IMR-90 (cell line): ENCODE measurements around the gene BCAS3. TPM values are rescaled to one million over a fixed set of nuclear protein-coding genes. Genes with fewer than 3 reads are reported as not detected.

Source experiments
- ATAC-seq: fragments of 200-7000 bp; cut with Tn5 transposase; 2 replicates; pipeline ENCODE4 v1.9.1; 2020; ENCODE audit warnings: low read depth, mild to moderate bottlenecking, moderate library complexity
- BruUV-seq: library from RNA; stranded (reverse); fragments of 400-500 nt; replicated peaks from 2 replicates; lab custom pipeline; 2021; lab: Mats Ljungman, UMichigan
- CTCF ChIA-PET: fragments of 300-600 bp; formaldehyde crosslinking; extraction: SDS; loops from one replicate; lab custom pipeline; 2021; ENCODE audit warnings: antibody characterized with exemption; lab: Yijun Ruan, JAX
- POLR2A ChIA-PET: fragments of 300-600 bp; sonication (Branson Sonifier 250); formaldehyde crosslinking; loops from one replicate; lab custom pipeline; 2022; ENCODE audit warnings: antibody characterized with exemption; ENCODE audit not compliant: unreplicated experiment; lab: Charles Lee
- DNase-seq: peaks from one replicate; pipeline ENCODE4 v3.0.0; 2013
- H2AFZ ChIP-seq: replicated peaks from 2 replicates; pipeline ENCODE3; 2013; ENCODE audit warnings: low read length, mild to moderate bottlenecking; ENCODE audit not compliant: poor library complexity
- H2AK5ac ChIP-seq: 2 replicates; pipeline ENCODE4 v1.6.1; 2013; ENCODE audit warnings: low read depth, low read length, inconsistent platforms
- H2AK9ac ChIP-seq: replicated peaks from 2 replicates; pipeline ENCODE3; 2013; ENCODE audit warnings: mild to moderate bottlenecking, low read depth, low read length, moderate library complexity; ENCODE audit not compliant: poor library complexity
- H2BK120ac ChIP-seq: 2 replicates; pipeline ENCODE4 v1.6.1; 2013; ENCODE audit warnings: low read depth, low read length, inconsistent platforms
- H2BK15ac ChIP-seq: 3 replicates; pipeline ENCODE4 v1.6.1; 2013; ENCODE audit warnings: low read depth, low read length, inconsistent platforms
- H2BK20ac ChIP-seq: 2 replicates; pipeline ENCODE4 v1.6.1; 2013; ENCODE audit warnings: low read depth, mild to moderate bottlenecking, inconsistent platforms, low read length, moderate library complexity
- H2BK5ac ChIP-seq: 2 replicates; pipeline ENCODE4 v1.6.1; 2013; ENCODE audit warnings: mild to moderate bottlenecking, low read depth, low read length, inconsistent platforms; ENCODE audit not compliant: poor library complexity, severe bottlenecking
- H3K14ac ChIP-seq: replicated peaks from 2 replicates; pipeline ENCODE4 v1.6.1; 2013; ENCODE audit warnings: low read depth, low read length, inconsistent platforms
- H3K18ac ChIP-seq: 2 replicates; pipeline ENCODE4 v1.6.1; 2013; ENCODE audit warnings: low read depth, low read length, control low read depth
- H3K23ac ChIP-seq: 2 replicates; pipeline ENCODE4 v1.6.1; 2013; ENCODE audit warnings: low read depth, low read length, inconsistent platforms
- H3K27ac ChIP-seq: 2 replicates; pipeline ENCODE4 v1.5.1; 2013; ENCODE audit warnings: mild to moderate bottlenecking, control low read depth, low read length; ENCODE audit not compliant: insufficient read depth
- H3K27me3 ChIP-seq: 2 replicates; pipeline ENCODE4 v1.6.1; 2013; ENCODE audit warnings: low read length; ENCODE audit not compliant: control insufficient read depth, insufficient read depth
- H3K36me3 ChIP-seq: 2 replicates; pipeline ENCODE4 v1.6.1; 2013; ENCODE audit warnings: low read length, mixed read lengths; ENCODE audit not compliant: control insufficient read depth, insufficient read depth
- H3K4ac ChIP-seq: 2 replicates; pipeline ENCODE4 v1.6.1; 2013; ENCODE audit warnings: low read depth, low read length, inconsistent platforms
- H3K4me1 ChIP-seq: 2 replicates; pipeline ENCODE4 v1.6.1; 2013; ENCODE audit warnings: low read length, mixed read lengths; ENCODE audit not compliant: control insufficient read depth, insufficient read depth
- H3K4me2 ChIP-seq: 2 replicates; pipeline ENCODE4 v1.6.1; 2013; ENCODE audit warnings: low read depth, mild to moderate bottlenecking, control low read depth, low read length, moderate library complexity
- H3K4me3 ChIP-seq: 2 replicates; pipeline ENCODE4 v1.5.1; 2013; ENCODE audit warnings: low read depth, mild to moderate bottlenecking, control low read depth, low read length, moderate library complexity; ENCODE audit not compliant: insufficient read depth
- H3K56ac ChIP-seq: 2 replicates; pipeline ENCODE4 v1.6.1; 2013; ENCODE audit warnings: low read length, inconsistent platforms; ENCODE audit not compliant: insufficient read depth; ENCODE audit errors: extremely low read depth
- H3K79me1 ChIP-seq, 2 experiments: 2 replicates each; pipeline ENCODE4 v1.6.1; 2013; ENCODE audit warnings: low read length in 2 of 2, inconsistent platforms in 1 of 2, low read depth in 1 of 2
- H3K9ac ChIP-seq: 2 replicates; pipeline ENCODE4 v1.6.1; 2013; ENCODE audit warnings: low read depth, low read length, control low read depth
- H3K9me1 ChIP-seq: 2 replicates; pipeline ENCODE4 v1.6.1; 2013; ENCODE audit warnings: low read length, inconsistent platforms; ENCODE audit not compliant: insufficient read depth
- H3K9me3 ChIP-seq: 2 replicates; pipeline ENCODE4 v1.6.1; 2013; ENCODE audit warnings: low read length; ENCODE audit not compliant: control insufficient read depth, insufficient read depth
- H4K20me1 ChIP-seq: 2 replicates; pipeline ENCODE4 v1.6.1; 2013; ENCODE audit warnings: low read length, inconsistent platforms; ENCODE audit not compliant: insufficient read depth
- H4K5ac ChIP-seq: 2 replicates; pipeline ENCODE4 v1.6.1; 2013; ENCODE audit warnings: mild to moderate bottlenecking, low read depth, low read length, control low read depth
- H4K8ac ChIP-seq, 2 experiments: 2 replicates each; pipeline ENCODE4 v1.6.1; 2013; ENCODE audit warnings: low read depth in 2 of 2, low read length in 2 of 2, control low read depth in 1 of 2, inconsistent platforms in 1 of 2
- H4K91ac ChIP-seq: 2 replicates; pipeline ENCODE4 v1.6.1; 2013; ENCODE audit warnings: low read depth, low read length, inconsistent platforms; ENCODE audit not compliant: insufficient read depth
- BHLHE40 ChIP-seq: fragments of 150-350 bp; IDR thresholded peaks from 2 replicates; pipeline ENCODE4 v1.6.1; 2016; ENCODE audit warnings: mild to moderate bottlenecking, low read depth, low read length
- CEBPB ChIP-seq: IDR thresholded peaks from 2 replicates; pipeline ENCODE4 v1.6.1; 2012; ENCODE audit warnings: low read depth, low read length, improper control_type of control experiment
- CHD1 ChIP-seq: IDR thresholded peaks from 2 replicates; pipeline ENCODE4 v1.6.1; 2012; ENCODE audit warnings: low read depth, low read length, improper control_type of control experiment
- CTCF ChIP-seq: conservative IDR thresholded peaks from 2 replicates; pipeline ENCODE4 v1.5.1; 2012; ENCODE audit warnings: mild to moderate bottlenecking, low read depth, low read length, improper control_type of control experiment
- ELK1 ChIP-seq: fragments of 150-350 bp; IDR thresholded peaks from 2 replicates; pipeline ENCODE4 v1.6.1; 2016; ENCODE audit warnings: low read depth, mild to moderate bottlenecking, low read length, moderate library complexity, borderline replicate concordance
- MAZ ChIP-seq: IDR thresholded peaks from 2 replicates; pipeline ENCODE4 v1.6.1; 2012; ENCODE audit warnings: low read depth, mild to moderate bottlenecking, low read length, improper control_type of control experiment, moderate library complexity, borderline replicate concordance
- MXI1 ChIP-seq: IDR thresholded peaks from 2 replicates; pipeline ENCODE4 v1.6.1; 2012; ENCODE audit warnings: low read depth, mild to moderate bottlenecking, low read length, moderate library complexity, borderline replicate concordance
- NFE2L2 ChIP-seq: fragments of 150-350 bp; IDR thresholded peaks from 2 replicates; pipeline ENCODE4 v1.6.1; 2016; ENCODE audit warnings: low read depth, mild to moderate bottlenecking, low read length
- POLR2A ChIP-seq: IDR thresholded peaks from 2 replicates; pipeline ENCODE4 v1.6.1; 2012; ENCODE audit warnings: mild to moderate bottlenecking, low read depth, low read length
- RAD21 ChIP-seq: IDR thresholded peaks from 2 replicates; pipeline ENCODE4 v1.6.1; 2012; ENCODE audit warnings: low read length, improper control_type of control experiment
- RCOR1 ChIP-seq: IDR thresholded peaks from 2 replicates; pipeline ENCODE4 v1.6.1; 2012; ENCODE audit warnings: mild to moderate bottlenecking, low read length, improper control_type of control experiment; ENCODE audit not compliant: insufficient replicate concordance
- SMC3 ChIP-seq: fragments of 150-350 bp; IDR thresholded peaks from 2 replicates; pipeline ENCODE4 v1.6.1; 2016; ENCODE audit warnings: low read depth, mild to moderate bottlenecking, antibody characterized with exemption, low read length, moderate library complexity
- USF2 ChIP-seq: fragments of 150-350 bp; IDR thresholded peaks from 2 replicates; pipeline ENCODE4 v1.6.1; 2017; ENCODE audit warnings: mild to moderate bottlenecking, antibody characterized with exemption, low read length, low read depth
- WGBS, 2 experiments: methylation state at CpG; one replicate each; pipeline versions ENCODE4 v1.1.5 to v1.1.7; 2013; ENCODE audit warnings: missing lambda C conversion rate in 2 of 2; ENCODE audit not compliant: insufficient read length in 1 of 2; ENCODE audit errors: extremely low coverage in 2 of 2; 5-methylcytosine and 5-hydroxymethylcytosine counted together
- dilution Hi-C: fragments of 300-500 bp; cut with HindIII; formaldehyde crosslinking; loops from one replicate; pipeline ENCODE4 v1.14.3; 2018; ENCODE audit warnings: low sequenced_read_pairs; ENCODE audit not compliant: unreplicated experiment
- in situ Hi-C: fragments of 300-500 bp; cut with MboI; formaldehyde crosslinking; loops from 3 replicates; pipeline ENCODE4 v1.14.3; 2019; ENCODE audit warnings: low sequenced_read_pairs, inconsistent platforms, mixed read lengths
- intact Hi-C: fragments of 100-400 bp; cut with micrococcal nuclease; formaldehyde crosslinking; loops from 2 replicates; pipeline ENCODE4 v1.10.0; 2022
- polyA plus RNA-seq, 3 experiments: library from polyadenylated mRNA; depleted of rRNA; stranded (reverse); fragments of >200 nt; gene quantifications; 2 replicates each; pipeline ENCODE4 v1.2.3, GENCODE V29; 2012; ENCODE audit warnings: low replicate concordance in 1 of 3
- total RNA-seq: library from RNA; depleted of rRNA; stranded (reverse); fragments of >200 nt; gene quantifications from 2 replicates; pipeline ENCODE4 v1.2.3, GENCODE V29; 2012

Gene BCAS3
- total and polyA plus RNA-seq, 2 of the 4 experiments (the other 2 are of a cell fraction), result 6.3 to 27.1 TPM

- Histone ChIP-seq H3K4me3 (peak overlapping the region; percentile 13; the same call in 1 of the 2 replicates), H2AK9ac (no peak overlapping the region), H4K5ac (peak overlapping the region; percentile 78), H3K9me3 (no peaks in the 10 kb centered on the region), H2BK20ac (peak overlapping the region; percentile 69), H3K36me3 (no peaks in the 10 kb centered on the region), H2BK120ac (peak overlapping the region; percentile 75), H3K9ac (peak overlapping the region; percentile 55), H4K20me1 (no peaks in the 10 kb centered on the region), H3K14ac (peak overlapping the region; percentile 65), H3K23ac (peak overlapping the region; percentile 64), H2AFZ (peak overlapping the region; percentile 84), H3K18ac (peak overlapping the region; percentile 76), H4K91ac (peak overlapping the region; percentile 20), H3K9me1 (peaks cover 6% of the 10 kb centered on the region; the same call in 1 of the 2 replicates), H2AK5ac (peak overlapping the region; percentile 23; the same call in 1 of the 2 replicates), H3K4ac (peak overlapping the region; percentile 63), H2BK15ac (peak overlapping the region; percentile 72), H3K4me1 (peaks cover 11% of the 10 kb centered on the region), H2BK5ac (peak overlapping the region; percentile 88), H3K27ac (peak overlapping the region; percentile 63), H3K27me3 (no peaks in the 10 kb centered on the region), H3K56ac (peak overlapping the region; percentile 48), H3K4me2 (peak overlapping the region; percentile 58), H3K79me1 (no peaks in the 10 kb centered on the region), H4K8ac (peak overlapping the region; percentile 43 to 78)
- peak; percentile 66 for ATAC-seq
- intact Hi-C loops, result no loop called here
- WGBS, 2 experiments, result no CpG with 5 or more reads among the region's 12 CpGs
- dilution Hi-C loops, result no loop called here
- in situ Hi-C loops, result no loop called here
- TF ChIP-seq CHD1, result no peak
- no peak for TF ChIP-seq SMC3
- no peak for TF ChIP-seq MXI1
- TF ChIP-seq CTCF, result no peak
- TF ChIP-seq BHLHE40, result no peak
- no peak; the same call in 1 of the 2 replicates for TF ChIP-seq RAD21
- no peak for TF ChIP-seq POLR2A
- no peak for TF ChIP-seq MAZ
- no peak for TF ChIP-seq USF2
- no peak for TF ChIP-seq CEBPB
- no peak for TF ChIP-seq RCOR1
- TF ChIP-seq NFE2L2, result no peak
- TF ChIP-seq ELK1, result no peak
- CTCF ChIA-PET, result no interaction called here
- DNase-seq, result peak; percentile 80
- no TSS peak for BruUV-seq
- POLR2A ChIA-PET, result interaction anchor here (0.5 kb wide), 2 partner anchors 51 to 140 kb away, joined by 3 read pairs; no protein-coding TSS in a partner anchor
Measured at GRCh38 chr17:61260071-61260797, 582.6 kb downstream of the BCAS3 start.
